Esophagus squamous epithelium (tissue), 4 donors: ENCODE data around the gene CYS1.

Experiments used
- CTCF ChIP-seq, 6 experiments: fragments of 450-650 bp in 4 of 6; fragments of 200-600 bp in 2 of 6; sonication (generic) in 2 of 6; IDR thresholded peaks; one replicate each; pipeline ENCODE4 v1.5.1; 2016 to 2019; ENCODE audit warnings: antibody characterized with exemption in 6 of 6, mild to moderate bottlenecking in 4 of 6, moderate library complexity in 4 of 6
- POLR2A ChIP-seq, 4 donors: fragments of 450-650 bp; IDR thresholded peaks; one replicate each; pipeline ENCODE4 v1.6.1; 2017; ENCODE audit warnings: antibody characterized with exemption in 4 of 4, mild to moderate bottlenecking in 4 of 4, moderate library complexity in 3 of 4

GRCh38 chr2:10032746-10033105 lies 47.5 kb downstream of the CYS1 start:
- no peak for TF ChIP-seq POLR2A (IDR thresholded peaks at IDR 0.05)
- TF ChIP-seq CTCF (IDR thresholded peaks at IDR 0.05), result no peak
